ENCODE results near the gene SLC35A3. TPM values are rescaled to one million over a fixed set of nuclear protein-coding genes. Genes with fewer than 3 reads are reported as not detected.

Gene SLC35A3
- total and polyA plus RNA-seq, 2 of the 4 experiments (the other 2 are of a cell fraction): 9.6 to 13.6 TPM

- no peak overlapping the region for H3K4me3 ChIP-seq (ENCODE audit: insufficient read depth, low read depth, low read length)
- CTCF ChIA-PET: interaction anchor here (0.6 kb wide), 1 partner anchor 96 kb away, joined by 3 read pairs; no protein-coding TSS in a partner anchor
- H3K4me1 ChIP-seq (ENCODE audit: control insufficient read depth, insufficient read depth, low read length): no peaks in the 10 kb centered on the region
- in situ Hi-C loops (cut with MboI; ENCODE audit: low sequenced_read_pairs) (no loop called here), intact Hi-C loops (cut with micrococcal nuclease) (no loop called here), dilution Hi-C loops (cut with HindIII; ENCODE audit: low sequenced_read_pairs, unreplicated experiment) (no loop called here)
- POLR2A ChIA-PET (ENCODE audit: unreplicated experiment): no interaction called here
- H3K36me3 ChIP-seq (ENCODE audit: control insufficient read depth, insufficient read depth, low read length): peaks cover 48% of the 10 kb centered on the region
- H2BK15ac ChIP-seq (ENCODE audit: low read depth, low read length): no peak overlapping the region
- no peak overlapping the region for H4K5ac ChIP-seq (ENCODE audit: low read depth, low read length)
- H2BK5ac ChIP-seq (ENCODE audit: low read depth, low read length, poor library complexity, severe bottlenecking): no peak overlapping the region
- H3K27ac ChIP-seq (ENCODE audit: insufficient read depth, low read length): no peak overlapping the region
- H3K27me3 ChIP-seq (ENCODE audit: control insufficient read depth, insufficient read depth, low read length): no peaks in the 10 kb centered on the region
- no peak overlapping the region for H3K56ac ChIP-seq (ENCODE audit: extremely low read depth, insufficient read depth, low read length)
- no TSS peak for BruUV-seq (replicated peaks)
- H4K20me1 ChIP-seq (ENCODE audit: insufficient read depth, low read length): peaks cover 2% of the 10 kb centered on the region; the same call in 1 of the 2 replicates
- no peak overlapping the region for H4K8ac ChIP-seq (ENCODE audit: low read depth in 2 of 2, low read length in 2 of 2)
- H3K4ac ChIP-seq (ENCODE audit: low read depth, low read length): no peak overlapping the region
- H2AK5ac ChIP-seq (ENCODE audit: low read depth, low read length): no peak overlapping the region
- H3K9me1 ChIP-seq (ENCODE audit: insufficient read depth, low read length): no peaks in the 10 kb centered on the region
- no peak overlapping the region for H2BK20ac ChIP-seq (ENCODE audit: low read depth, low read length)
- H3K14ac ChIP-seq (replicated peaks; ENCODE audit: low read depth, low read length): no peak overlapping the region
- no peak overlapping the region for H3K9ac ChIP-seq (ENCODE audit: low read depth, low read length)
- H2AK9ac ChIP-seq (replicated peaks; ENCODE audit: low read depth, low read length, poor library complexity): no peak overlapping the region
- DNase-seq: no peak
- H2AFZ ChIP-seq (replicated peaks; ENCODE audit: low read length, poor library complexity): no peak overlapping the region
- no peak overlapping the region for H3K18ac ChIP-seq (ENCODE audit: low read depth, low read length)
- no peak overlapping the region for H2BK120ac ChIP-seq (ENCODE audit: low read depth, low read length)
- 100% methylated on average over 1 of the region's 5 CpGs; no CpG with 5 or more reads in 1 of the 2 experiments for whole genome bisulfite sequencing, 2 experiments (ENCODE audit: extremely low coverage in 2 of 2, insufficient read length in 1 of 2)
- H3K4me2 ChIP-seq (ENCODE audit: low read depth, low read length): no peak overlapping the region
- ATAC-seq (ENCODE audit: low read depth): no peak
- TF ChIP-seq SMC3 (IDR thresholded peaks at IDR 0.05; ENCODE audit: low read depth, low read length): no peak
- TF ChIP-seq BHLHE40 (IDR thresholded peaks at IDR 0.05; ENCODE audit: low read depth, low read length): no peak
- TF ChIP-seq RFX5 (IDR thresholded peaks at IDR 0.05; ENCODE audit: low read depth, low read length): no peak
- no peak for TF ChIP-seq ELK1 (IDR thresholded peaks at IDR 0.05; ENCODE audit: borderline replicate concordance, low read depth, low read length)
- no peak for TF ChIP-seq CTCF (conservative IDR thresholded peaks at IDR 0.05; ENCODE audit: low read depth, low read length)
- no peak for TF ChIP-seq FOS (IDR thresholded peaks at IDR 0.05; ENCODE audit: low read depth, low read length)
- TF ChIP-seq RAD21 (IDR thresholded peaks at IDR 0.05; ENCODE audit: low read length): no peak
- TF ChIP-seq USF2 (IDR thresholded peaks at IDR 0.05; ENCODE audit: low read depth, low read length): no peak
- no peak for TF ChIP-seq CEBPB (IDR thresholded peaks at IDR 0.05; ENCODE audit: low read depth, low read length)
- TF ChIP-seq NFE2L2 (IDR thresholded peaks at IDR 0.05; ENCODE audit: low read depth, low read length): no peak
- TF ChIP-seq MAFK (IDR thresholded peaks at IDR 0.05; ENCODE audit: low read depth, low read length): no peak
- TF ChIP-seq MXI1 (IDR thresholded peaks at IDR 0.05; ENCODE audit: borderline replicate concordance, low read depth, low read length): no peak
- no peak for TF ChIP-seq POLR2A (IDR thresholded peaks at IDR 0.05; ENCODE audit: low read depth, low read length)
- TF ChIP-seq MAZ (IDR thresholded peaks at IDR 0.05; ENCODE audit: borderline replicate concordance, low read depth, low read length): no peak
- no peak for TF ChIP-seq CHD1 (IDR thresholded peaks at IDR 0.05; ENCODE audit: low read depth, low read length)
- TF ChIP-seq RCOR1 (IDR thresholded peaks at IDR 0.05; ENCODE audit: insufficient replicate concordance, low read length): no peak
- H4K91ac ChIP-seq (ENCODE audit: insufficient read depth, low read depth, low read length): no peak overlapping the region
- no peak overlapping the region for H3K23ac ChIP-seq (ENCODE audit: low read depth, low read length)
- H3K9me3 ChIP-seq (ENCODE audit: control insufficient read depth, insufficient read depth, low read length): no peaks in the 10 kb centered on the region
- peaks cover 28 to 31% of the 10 kb centered on the region in 2 experiments for H3K79me1 ChIP-seq (ENCODE audit: low read depth in 1 of 2, low read length in 2 of 2)
These were observed 100.6 kb downstream of the SLC35A3 start for GRCh38 chr1:100070201-100070939.
